ENCODE results near the gene B4GALNT3.

DNA sequence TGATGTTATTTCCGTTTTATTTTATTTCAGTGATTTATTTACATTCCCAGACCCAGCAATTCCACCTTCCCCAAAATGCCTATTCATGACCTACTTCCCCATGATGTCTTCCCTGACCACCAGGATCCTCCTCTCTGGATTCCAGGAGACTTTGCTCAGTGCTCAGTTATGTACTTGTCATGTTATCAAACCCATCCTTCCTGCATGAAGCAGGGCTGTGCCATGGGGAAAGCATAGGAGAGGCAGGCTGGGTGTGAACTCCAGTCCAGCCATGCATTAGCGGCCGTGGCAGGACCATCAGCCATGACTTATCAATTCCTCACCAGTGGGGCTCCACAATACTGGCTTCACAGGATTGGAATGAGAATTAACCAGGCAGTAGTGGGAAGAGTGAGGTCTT lies 57.8 kb downstream of the B4GALNT3 start:
- TF ChIP-seq, protein P1, sequence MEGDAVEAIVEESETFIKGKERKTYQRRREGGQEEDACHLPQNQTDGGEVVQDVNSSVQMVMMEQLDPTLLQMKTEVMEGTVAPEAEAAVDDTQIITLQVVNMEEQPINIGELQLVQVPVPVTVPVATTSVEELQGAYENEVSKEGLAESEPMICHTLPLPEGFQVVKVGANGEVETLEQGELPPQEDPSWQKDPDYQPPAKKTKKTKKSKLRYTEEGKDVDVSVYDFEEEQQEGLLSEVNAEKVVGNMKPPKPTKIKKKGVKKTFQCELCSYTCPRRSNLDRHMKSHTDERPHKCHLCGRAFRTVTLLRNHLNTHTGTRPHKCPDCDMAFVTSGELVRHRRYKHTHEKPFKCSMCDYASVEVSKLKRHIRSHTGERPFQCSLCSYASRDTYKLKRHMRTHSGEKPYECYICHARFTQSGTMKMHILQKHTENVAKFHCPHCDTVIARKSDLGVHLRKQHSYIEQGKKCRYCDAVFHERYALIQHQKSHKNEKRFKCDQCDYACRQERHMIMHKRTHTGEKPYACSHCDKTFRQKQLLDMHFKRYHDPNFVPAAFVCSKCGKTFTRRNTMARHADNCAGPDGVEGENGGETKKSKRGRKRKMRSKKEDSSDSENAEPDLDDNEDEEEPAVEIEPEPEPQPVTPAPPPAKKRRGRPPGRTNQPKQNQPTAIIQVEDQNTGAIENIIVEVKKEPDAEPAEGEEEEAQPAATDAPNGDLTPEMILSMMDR (IDR thresholded peaks at IDR 0.05), result no peak
- TF ChIP-seq POLR2A (IDR thresholded peaks at IDR 0.05), result no peak
